OCI-LY3 (cell line): ENCODE results near the gene C1orf87.

Experiments used
- H2AFZ ChIP-seq: fragments of 200-600, 300-600 bp; shearing (Covaris generic); 2 replicates; pipeline ENCODE4 v1.6.0; 2014; ENCODE audit warnings: antibody characterized with exemption, low read depth, low read length
- H3K27ac ChIP-seq: fragments of 200-600, 300-600 bp; sonication (generic); 2 replicates; pipeline ENCODE4 v1.5.1; 2014; ENCODE audit warnings: mild to moderate bottlenecking, low read length, moderate library complexity, mixed read lengths
- H3K27me3 ChIP-seq: fragments of 200-600, 300-600 bp; sonication (generic); 2 replicates; pipeline ENCODE4 v1.6.1; 2014; ENCODE audit warnings: low read depth, low read length, mixed read lengths
- H3K36me3 ChIP-seq: fragments of 200-600, 300-600 bp; sonication (generic); replicated peaks from 2 replicates; pipeline ENCODE3; 2014; ENCODE audit warnings: low read depth, low read length, mixed read lengths
- H3K4me1 ChIP-seq: fragments of 300-600, 200-600 bp; sonication (generic); 2 replicates; pipeline ENCODE4 v1.6.1; 2014; ENCODE audit warnings: low read length, mixed read lengths
- H3K4me2 ChIP-seq: fragments of 200-600, 300-600 bp; sonication (generic); 2 replicates; pipeline ENCODE4 v1.6.1; 2014; ENCODE audit warnings: low read length, mixed read lengths
- H3K4me3 ChIP-seq: fragments of 300-600, 200-600 bp; sonication (generic); 2 replicates; pipeline ENCODE4 v1.5.1; 2014; ENCODE audit warnings: antibody characterized with exemption, mild to moderate bottlenecking, low read length, moderate library complexity
- H3K79me2 ChIP-seq: fragments of 300-600, 200-600 bp; shearing (Covaris generic); 2 replicates; pipeline ENCODE4 v1.6.1; 2014; ENCODE audit warnings: mild to moderate bottlenecking, low read length, mixed read lengths
- H3K9ac ChIP-seq: fragments of 300-600, 200-600 bp; shearing (Covaris generic); 2 replicates; pipeline ENCODE4 v1.6.0; 2014; ENCODE audit warnings: mild to moderate bottlenecking, low read length, moderate library complexity
- H3K9me3 ChIP-seq: fragments of 200-600, 300-600 bp; shearing (Covaris generic); 2 replicates; pipeline ENCODE4 v1.6.1; 2014; ENCODE audit warnings: low read length, mixed read lengths; ENCODE audit not compliant: insufficient read depth
- H4K20me1 ChIP-seq: fragments of 200-600, 300-600 bp; sonication (generic); 2 replicates; pipeline ENCODE4 v1.6.1; 2016; ENCODE audit warnings: low read length, mixed read lengths; ENCODE audit not compliant: insufficient read depth
- CTCF ChIP-seq: fragments of 200-600, 300-600 bp; sonication (generic); IDR thresholded peaks from 2 replicates; pipeline ENCODE4 v1.5.1; 2014; ENCODE audit warnings: antibody characterized with exemption, low read length, low read depth
- EZH2phosphoT487 ChIP-seq: fragments of 200-600 bp; shearing (Covaris generic); IDR thresholded peaks from 2 replicates; pipeline ENCODE4 v1.6.1; 2018; ENCODE audit warnings: antibody characterized with exemption, mixed run types, low read depth

C1orf87 gene

GRCh38 chr1:59994302-59995198 is 79.0 kb downstream of the C1orf87 start:
- H3K4me1 ChIP-seq: no peaks in the 10 kb centered on the region
- no peak overlapping the region for H3K4me2 ChIP-seq
- H3K9ac ChIP-seq: no peak overlapping the region
- no peak for TF ChIP-seq EZH2phosphoT487
- no peak for TF ChIP-seq CTCF
- no peaks in the 10 kb centered on the region for H3K79me2 ChIP-seq
- H3K9me3 ChIP-seq: no peaks in the 10 kb centered on the region
- no peak overlapping the region for H2AFZ ChIP-seq
- no peaks in the 10 kb centered on the region for H4K20me1 ChIP-seq
- H3K36me3 ChIP-seq: no peaks in the 10 kb centered on the region
- no peak overlapping the region for H3K27ac ChIP-seq
- no peaks in the 10 kb centered on the region for H3K27me3 ChIP-seq
- no peak overlapping the region for H3K4me3 ChIP-seq

GRCh38 chr1:59992040-59992820 is 81.3 kb downstream of the C1orf87 start:
- H3K27me3 ChIP-seq: no peaks in the 10 kb centered on the region
- no peak overlapping the region for H2AFZ ChIP-seq
- TF ChIP-seq CTCF: no peak
- TF ChIP-seq EZH2phosphoT487: no peak
- H3K36me3 ChIP-seq: no peaks in the 10 kb centered on the region
- H3K9me3 ChIP-seq: no peaks in the 10 kb centered on the region
- H4K20me1 ChIP-seq: no peaks in the 10 kb centered on the region
- H3K9ac ChIP-seq: no peak overlapping the region
- H3K4me2 ChIP-seq: no peak overlapping the region
- H3K4me1 ChIP-seq: no peaks in the 10 kb centered on the region
- no peaks in the 10 kb centered on the region for H3K79me2 ChIP-seq
- H3K4me3 ChIP-seq: no peak overlapping the region
- no peak overlapping the region for H3K27ac ChIP-seq

GRCh38 chr1:59990470-59990869 is 83.1 kb downstream of the C1orf87 start:
- Histone ChIP-seq H3K27ac (no peak overlapping the region), H3K4me3 (no peak overlapping the region), H3K27me3 (no peaks in the 10 kb centered on the region), H3K79me2 (no peaks in the 10 kb centered on the region), H3K9me3 (no peaks in the 10 kb centered on the region), H3K4me1 (no peaks in the 10 kb centered on the region), H4K20me1 (no peaks in the 10 kb centered on the region), H3K36me3 (no peaks in the 10 kb centered on the region), H3K4me2 (no peak overlapping the region), H2AFZ (no peak overlapping the region), H3K9ac (no peak overlapping the region)
- TF ChIP-seq CTCF: no peak
- no peak for TF ChIP-seq EZH2phosphoT487

- Histone ChIP-seq H3K4me2 (no peak overlapping the region), H2AFZ (no peak overlapping the region)
These were observed 86.9 kb downstream of the C1orf87 start for GRCh38 chr1:59986516-59987310.

More at GRCh38 chr1:59986516-59987310, 86.9 kb downstream of the C1orf87 start:
- no peak for TF ChIP-seq CTCF
- TF ChIP-seq EZH2phosphoT487: no peak
- Histone ChIP-seq H3K79me2 (no peaks in the 10 kb centered on the region), H3K9me3 (no peaks in the 10 kb centered on the region), H4K20me1 (no peaks in the 10 kb centered on the region), H3K36me3 (no peaks in the 10 kb centered on the region), H3K4me3 (no peak overlapping the region), H3K4me1 (no peaks in the 10 kb centered on the region), H3K27me3 (no peaks in the 10 kb centered on the region), H3K9ac (no peak overlapping the region), H3K27ac (no peak overlapping the region)
